Hepatocyte (in vitro differentiated cells): ENCODE results near the gene STK11. TPM values are rescaled to one million over a fixed set of nuclear protein-coding genes. Genes with fewer than 3 reads are reported as not detected.

Experiments
- DNase-seq: peaks from one replicate; pipeline ENCODE4 v3.0.0-alpha.2; 2016; ENCODE audit warnings: low spot score
- H2AFZ ChIP-seq: fragments of 200-600 bp; sonication (generic); 2 replicates; pipeline ENCODE4 v1.6.0; 2016; ENCODE audit warnings: antibody characterized with exemption, mild to moderate bottlenecking
- H3K27ac ChIP-seq: fragments of 200-600 bp; sonication (generic); 2 replicates; pipeline ENCODE4 v1.5.1; 2016; ENCODE audit warnings: mild to moderate bottlenecking
- H3K27me3 ChIP-seq: fragments of 200-600 bp; sonication (generic); 2 replicates; pipeline ENCODE4 v1.6.1; 2016
- H3K36me3 ChIP-seq: fragments of 200-600 bp; sonication (generic); replicated peaks from 2 replicates; pipeline ENCODE4 v1.5.1; 2016; ENCODE audit warnings: low read depth; ENCODE audit not compliant: insufficient read depth
- H3K4me1 ChIP-seq: fragments of 200-600 bp; sonication (generic); 2 replicates; pipeline ENCODE4 v1.5.1; 2016; ENCODE audit warnings: mild to moderate bottlenecking, moderate library complexity; ENCODE audit not compliant: insufficient read depth
- H3K4me2 ChIP-seq: fragments of 200-600 bp; sonication (generic); 2 replicates; pipeline ENCODE4 v1.6.0; 2016
- H3K4me3 ChIP-seq: fragments of 200-600 bp; sonication (generic); 2 replicates; pipeline ENCODE4 v1.5.1; 2016; ENCODE audit warnings: mild to moderate bottlenecking
- H3K79me2 ChIP-seq: fragments of 200-600 bp; sonication (generic); 2 replicates; pipeline ENCODE4 v1.6.0; 2017; ENCODE audit warnings: mild to moderate bottlenecking
- H3K9me2 ChIP-seq: fragments of 200-600 bp; sonication (generic); replicated peaks from 2 replicates; pipeline ENCODE4 v1.6.0; 2017; ENCODE audit warnings: mild to moderate bottlenecking; ENCODE audit not compliant: insufficient read depth
- H3K9me3 ChIP-seq: fragments of 200-600 bp; sonication (generic); 2 replicates; pipeline ENCODE4 v1.5.1; 2016; ENCODE audit warnings: low read depth, mild to moderate bottlenecking
- H4K20me1 ChIP-seq: fragments of 200-600 bp; sonication (generic); 2 replicates; pipeline ENCODE4 v1.6.0; 2016; ENCODE audit warnings: mild to moderate bottlenecking; ENCODE audit not compliant: insufficient read depth, poor library complexity, severe bottlenecking
- EZH2 ChIP-seq: fragments of 200-600 bp; sonication (generic); IDR thresholded peaks from 2 replicates; pipeline ENCODE4 v1.6.1; 2016; ENCODE audit warnings: antibody characterized with exemption, mild to moderate bottlenecking, borderline replicate concordance
- EZH2phosphoT487 ChIP-seq: fragments of 200-600 bp; sonication (generic); IDR thresholded peaks from one replicate; pipeline ENCODE4 v1.6.1; 2018; ENCODE audit warnings: antibody characterized with exemption, mild to moderate bottlenecking, low read depth, moderate library complexity; ENCODE audit not compliant: unreplicated experiment, severe bottlenecking
- WGBS: methylation state at CpG from one replicate; pipeline ENCODE4 v1.1.6; 2016; ENCODE audit warnings: low lambda C conversion rate; ENCODE audit errors: missing lambda C conversion rate; 5-methylcytosine and 5-hydroxymethylcytosine counted together
- polyA plus RNA-seq: library from polyadenylated mRNA; unstranded; fragments of >200 nt; fragmentation: Nextera tagmentation; extraction: Ambion mirVana; gene quantifications from 2 replicates; pipeline ENCODE4 v1.2.1, GENCODE V29; 2016
- total RNA-seq: library from RNA; depleted of rRNA; stranded (reverse); fragments of >200 nt; gene quantifications from 2 replicates; pipeline ENCODE4 v1.2.3, GENCODE V29; 2014
- TF ChIP-seq, protein P1 (sequence below): fragments of 200-600 bp; sonication (generic); IDR thresholded peaks from 2 replicates; pipeline ENCODE4 v1.5.1; 2016; ENCODE audit warnings: antibody characterized with exemption, mild to moderate bottlenecking; ENCODE audit not compliant: poor library complexity

The STK11 gene
- total and polyA plus RNA-seq, 2 experiments from 2014 or later, result 48.9 to 76.6 TPM

DNA sequence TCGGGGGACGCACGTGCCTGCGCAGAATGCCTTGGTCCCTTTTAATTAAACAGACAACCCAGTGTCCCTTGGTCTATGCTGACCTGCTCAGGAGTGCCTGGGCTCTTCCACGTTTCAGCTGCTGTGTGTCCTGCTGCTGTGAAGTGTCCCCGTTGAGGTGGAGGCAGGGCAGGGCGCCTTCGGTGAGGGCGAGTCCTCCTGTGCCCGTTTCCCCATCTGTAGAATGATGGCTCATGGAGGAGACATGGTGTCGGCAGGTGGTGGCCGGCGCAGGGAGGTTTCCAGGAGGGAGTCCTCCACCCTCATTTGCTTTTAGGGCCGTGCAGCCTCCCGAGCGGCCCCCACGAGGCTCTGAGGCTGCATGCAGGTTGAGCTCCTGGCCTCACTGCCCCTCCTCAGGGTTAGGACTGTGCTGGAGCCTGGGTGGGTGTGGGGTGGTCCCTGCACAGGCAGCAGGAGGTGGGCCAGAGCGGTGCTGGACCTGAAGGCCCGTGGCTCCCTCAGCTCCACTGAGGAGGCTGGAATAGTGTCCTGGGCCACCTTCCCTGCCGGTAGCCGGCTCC, 8.8 kb downstream of the STK11 start:
- no peaks in the 10 kb centered on the region for H3K9me3 ChIP-seq
- H3K79me2 ChIP-seq, result peaks cover 99% of the 10 kb centered on the region
- H3K27me3 ChIP-seq, result no peaks in the 10 kb centered on the region
- H3K4me1 ChIP-seq, result peaks cover 14% of the 10 kb centered on the region
- no peak for DNase-seq
- no peak overlapping the region for H2AFZ ChIP-seq
- no peaks in the 10 kb centered on the region for H3K9me2 ChIP-seq
- no peak overlapping the region for H3K4me3 ChIP-seq
- peak overlapping the region; percentile 89 for H3K27ac ChIP-seq
- H3K36me3 ChIP-seq, result no peaks in the 10 kb centered on the region
- no peak overlapping the region for H3K4me2 ChIP-seq
- no peak for TF ChIP-seq EZH2phosphoT487
- no peak for TF ChIP-seq EZH2
- TF ChIP-seq, protein P1, sequence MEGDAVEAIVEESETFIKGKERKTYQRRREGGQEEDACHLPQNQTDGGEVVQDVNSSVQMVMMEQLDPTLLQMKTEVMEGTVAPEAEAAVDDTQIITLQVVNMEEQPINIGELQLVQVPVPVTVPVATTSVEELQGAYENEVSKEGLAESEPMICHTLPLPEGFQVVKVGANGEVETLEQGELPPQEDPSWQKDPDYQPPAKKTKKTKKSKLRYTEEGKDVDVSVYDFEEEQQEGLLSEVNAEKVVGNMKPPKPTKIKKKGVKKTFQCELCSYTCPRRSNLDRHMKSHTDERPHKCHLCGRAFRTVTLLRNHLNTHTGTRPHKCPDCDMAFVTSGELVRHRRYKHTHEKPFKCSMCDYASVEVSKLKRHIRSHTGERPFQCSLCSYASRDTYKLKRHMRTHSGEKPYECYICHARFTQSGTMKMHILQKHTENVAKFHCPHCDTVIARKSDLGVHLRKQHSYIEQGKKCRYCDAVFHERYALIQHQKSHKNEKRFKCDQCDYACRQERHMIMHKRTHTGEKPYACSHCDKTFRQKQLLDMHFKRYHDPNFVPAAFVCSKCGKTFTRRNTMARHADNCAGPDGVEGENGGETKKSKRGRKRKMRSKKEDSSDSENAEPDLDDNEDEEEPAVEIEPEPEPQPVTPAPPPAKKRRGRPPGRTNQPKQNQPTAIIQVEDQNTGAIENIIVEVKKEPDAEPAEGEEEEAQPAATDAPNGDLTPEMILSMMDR, result no peak
- WGBS, result 91% methylated on average over 19 of the region's 21 CpGs
- peaks cover 65% of the 10 kb centered on the region for H4K20me1 ChIP-seq

DNA sequence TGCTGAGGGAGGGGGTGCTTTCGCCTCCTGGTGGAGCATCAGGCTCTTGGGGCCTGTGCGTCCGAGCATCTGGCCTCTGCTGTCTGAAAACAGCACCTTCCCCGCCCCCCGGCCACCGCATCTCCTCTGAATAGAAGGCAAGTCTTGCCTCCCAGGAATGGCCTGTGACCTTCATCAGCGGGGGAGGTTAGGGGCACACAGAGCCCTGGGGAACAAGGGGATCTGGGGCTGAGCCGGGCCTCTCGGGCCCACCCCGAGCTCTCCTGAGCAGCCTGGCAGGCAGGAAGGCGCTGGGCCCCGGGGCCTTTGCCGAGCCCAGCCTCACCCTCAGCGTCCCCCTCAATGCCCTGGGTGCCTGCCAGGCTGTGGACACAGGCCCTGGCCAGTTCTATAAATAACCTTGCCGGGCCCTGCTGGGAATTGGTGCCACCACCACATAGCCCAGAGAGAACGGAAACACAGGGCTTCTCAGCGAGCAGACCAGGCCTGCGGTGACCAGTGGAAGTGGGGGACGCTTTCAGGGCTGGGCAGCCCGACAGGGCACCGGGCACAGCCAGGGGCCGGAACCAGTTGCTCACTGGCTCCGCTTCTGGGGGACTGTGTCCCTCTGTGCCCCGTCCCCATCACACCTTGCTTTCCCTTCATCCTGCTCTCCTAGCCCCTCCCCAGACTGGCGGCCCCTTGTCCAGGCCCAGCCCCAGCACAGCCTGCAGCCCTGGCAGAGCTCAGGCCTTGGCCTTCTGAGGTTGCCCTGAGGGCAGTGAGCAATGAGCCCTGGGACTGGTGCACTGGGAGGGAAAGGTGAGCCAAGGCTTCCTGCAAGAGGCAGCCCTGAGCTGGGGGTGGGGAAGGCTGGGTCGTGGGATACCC, 9.5 kb downstream of the STK11 start:
- H3K36me3 ChIP-seq, result no peaks in the 10 kb centered on the region
- no peaks in the 10 kb centered on the region for H3K9me2 ChIP-seq
- no peak for DNase-seq
- peaks cover 95% of the 10 kb centered on the region for H3K79me2 ChIP-seq
- TF ChIP-seq EZH2phosphoT487, result no peak
- no peak for TF ChIP-seq EZH2
- TF ChIP-seq, protein P1, result no peak
- 91% methylated on average over 25 of the region's 26 CpGs for WGBS
- H3K27ac ChIP-seq, result no peak overlapping the region
- H4K20me1 ChIP-seq, result peaks cover 58% of the 10 kb centered on the region
- no peak overlapping the region for H3K4me3 ChIP-seq
- peaks cover 12% of the 10 kb centered on the region for H3K4me1 ChIP-seq
- H2AFZ ChIP-seq, result no peak overlapping the region
- no peak overlapping the region for H3K4me2 ChIP-seq
- H3K27me3 ChIP-seq, result no peaks in the 10 kb centered on the region
- no peaks in the 10 kb centered on the region for H3K9me3 ChIP-seq

DNA sequence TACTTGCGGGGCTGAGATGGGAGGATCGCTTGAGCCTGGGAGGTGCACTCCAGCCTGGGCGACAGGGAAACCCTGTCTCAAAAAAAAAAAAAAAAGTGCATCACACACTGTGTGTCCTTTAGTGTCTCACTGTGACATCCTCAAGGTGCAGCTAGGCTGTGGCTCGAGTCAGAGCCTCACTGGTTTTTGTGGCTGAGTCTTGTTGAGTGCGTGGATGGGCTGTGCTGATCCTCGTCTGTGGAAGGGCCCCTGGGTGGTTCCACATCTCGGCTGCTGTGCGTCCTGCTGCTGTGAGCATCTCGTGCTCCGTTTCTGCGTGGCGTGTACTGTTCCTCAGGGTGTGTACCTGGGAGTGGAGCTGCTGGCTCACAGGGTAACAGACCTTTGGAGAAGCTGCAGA, 11.2 kb downstream of the STK11 start:
- Histone ChIP-seq H3K9me3 (no peaks in the 10 kb centered on the region), H3K27ac (no peak overlapping the region), H2AFZ (no peak overlapping the region), H3K36me3 (no peaks in the 10 kb centered on the region), H3K9me2 (no peaks in the 10 kb centered on the region), H4K20me1 (peaks cover 51% of the 10 kb centered on the region), H3K4me2 (no peak overlapping the region), H3K4me1 (peaks cover 12% of the 10 kb centered on the region), H3K79me2 (peaks cover 86% of the 10 kb centered on the region), H3K27me3 (no peaks in the 10 kb centered on the region), H3K4me3 (no peak overlapping the region)
- TF ChIP-seq EZH2phosphoT487, result no peak
- TF ChIP-seq, protein P1, result no peak
- 92% methylated on average over 12 of the region's 12 CpGs for WGBS
- DNase-seq, result no peak
